Measurements from ENCODE around the gene PPTC7. TPM values are rescaled to one million over a fixed set of nuclear protein-coding genes. Genes with fewer than 3 reads are reported as not detected.
"Not testable (repeated sequence)": the region's sequence is repeated elsewhere in the genome, so short reads cannot be mapped to it uniquely, and the experiment has no call there.

PPTC7 gene
- 6.6 and 6.9 TPM in 2 replicates for total RNA-seq (2014; rRNA removed; shearing (Covaris generic))

- H3K4me1 ChIP-seq: no peaks in the 10 kb centered on the region
- peak within 1 kb of the TSS; percentile 37 for H3K27ac ChIP-seq
- DNase-seq: peak; percentile 97 to 98
- no peaks in the 10 kb centered on the region for H3K9me3 ChIP-seq (replicated peaks)
- H3K4me3 ChIP-seq: peak within 1 kb of the TSS; percentile 85
- 0 out of 2 replicates have a peak, but pooled peaks cover 3% of the 10 kb centered on the region for H3K36me3 ChIP-seq
- no peaks in the 10 kb centered on the region for H3K27me3 ChIP-seq
These were observed at the start of gene PPTC7 for GRCh38 chr12:110583137-110584059. PPTC7 (minus strand) TSS chr12:110583318; CDS start chr12:110583031, 287 bp downstream.

GRCh38 chr12:110627500-110628195 lies 44.5 kb upstream of the PPTC7 start:
- H3K9me3 ChIP-seq (replicated peaks): no peaks in the 10 kb centered on the region
- DNase-seq: no peak
- H3K27me3 ChIP-seq: no peaks in the 10 kb centered on the region

GRCh38 chr12:110622582-110622981 lies 39.5 kb upstream of the PPTC7 start:
- H3K27ac ChIP-seq: no peak overlapping the region
- no peaks in the 10 kb centered on the region for H3K4me1 ChIP-seq
- H3K36me3 ChIP-seq: no peaks in the 10 kb centered on the region
- H3K27me3 ChIP-seq: no peaks in the 10 kb centered on the region
- no peak overlapping the region for H3K4me3 ChIP-seq
- H3K9me3 ChIP-seq (replicated peaks): no peaks in the 10 kb centered on the region
- DNase-seq: no peak

More at GRCh38 chr12:110627500-110628195, 44.5 kb upstream of the PPTC7 start:
- Histone ChIP-seq H3K4me1 (no peaks in the 10 kb centered on the region), H3K27ac (no peak overlapping the region), H3K4me3 (no peak overlapping the region), H3K36me3 (no peaks in the 10 kb centered on the region)

- H3K36me3 ChIP-seq: no peaks in the 10 kb centered on the region
- no peak overlapping the region for H3K4me3 ChIP-seq
- no peaks in the 10 kb centered on the region for H3K9me3 ChIP-seq (replicated peaks)
- no peak for DNase-seq
- H3K27me3 ChIP-seq: no peaks in the 10 kb centered on the region
- H3K27ac ChIP-seq: no peak overlapping the region
- H3K4me1 ChIP-seq: no peaks in the 10 kb centered on the region
These were observed 36.4 kb upstream of the PPTC7 start for GRCh38 chr12:110619534-110619953.

GRCh38 chr12:110616471-110617115 lies 33.5 kb upstream of the PPTC7 start:
- H3K27me3 ChIP-seq: no peaks in the 10 kb centered on the region
- no peaks in the 10 kb centered on the region for H3K4me1 ChIP-seq
- no peak for DNase-seq
- no peak overlapping the region for H3K4me3 ChIP-seq
- no peak overlapping the region for H3K27ac ChIP-seq
- H3K9me3 ChIP-seq (replicated peaks): no peaks in the 10 kb centered on the region
- no peaks in the 10 kb centered on the region for H3K36me3 ChIP-seq

GRCh38 chr12:110615171-110615570 lies 32.1 kb upstream of the PPTC7 start:
- Histone ChIP-seq H3K27ac (no peak overlapping the region), H3K9me3 (replicated peaks) (no peaks in the 10 kb centered on the region), H3K27me3 (no peaks in the 10 kb centered on the region), H3K4me3 (no peak overlapping the region), H3K36me3 (no peaks in the 10 kb centered on the region), H3K4me1 (no peaks in the 10 kb centered on the region)
- no peak for DNase-seq

GRCh38 chr12:110613771-110614684 lies 30.9 kb upstream of the PPTC7 start, which contains the start of gene TCTN1:
TCTN1 (plus strand) TSS chr12:110614129; CDS start chr12:110614183, 54 bp downstream.
- Histone ChIP-seq H3K27me3 (no peaks in the 10 kb centered on the region), H3K4me1 (no peaks in the 10 kb centered on the region), H3K4me3 (peak within 1 kb of the TSS; percentile 63), H3K9me3 (replicated peaks) (no peaks in the 10 kb centered on the region), H3K27ac (peak within 1 kb of the TSS; percentile 3; the same call in 1 of the 2 replicates), H3K36me3 (no peaks in the 10 kb centered on the region)
- peak; percentile 92 to 95 for DNase-seq

- Histone ChIP-seq H3K4me1 (no peaks in the 10 kb centered on the region), H3K27ac (no peak overlapping the region), H3K36me3 (no peaks in the 10 kb centered on the region), H3K9me3 (replicated peaks) (no peaks in the 10 kb centered on the region), H3K4me3 (peak overlapping the region; percentile 63), H3K27me3 (no peaks in the 10 kb centered on the region)
- no peak for DNase-seq
These were observed 30.1 kb upstream of the PPTC7 start for GRCh38 chr12:110613071-110613770.

GRCh38 chr12:110606253-110606611 lies 23.1 kb upstream of the PPTC7 start:
- Histone ChIP-seq H3K36me3 (no peaks in the 10 kb centered on the region), H3K4me3 (no peak overlapping the region), H3K27ac (no peak overlapping the region), H3K27me3 (no peaks in the 10 kb centered on the region), H3K4me1 (no peaks in the 10 kb centered on the region), H3K9me3 (replicated peaks) (no peaks in the 10 kb centered on the region)
- DNase-seq: no peak

- H3K27ac ChIP-seq; H3K9me3 ChIP-seq (replicated peaks); H3K27me3 ChIP-seq; H3K4me1 ChIP-seq; H3K36me3 ChIP-seq; H3K4me3 ChIP-seq: not testable (repeated sequence)
- DNase-seq: peak; percentile 43 to 72
These were observed 19.1 kb upstream of the PPTC7 start for GRCh38 chr12:110602085-110602814.

- no peak overlapping the region for H3K27ac ChIP-seq
- H3K27me3 ChIP-seq: no peaks in the 10 kb centered on the region
- no peaks in the 10 kb centered on the region for H3K36me3 ChIP-seq
- H3K4me3 ChIP-seq: no peak overlapping the region
- H3K9me3 ChIP-seq (replicated peaks): no peaks in the 10 kb centered on the region
- DNase-seq: peak in 1 of 2 experiments; percentile 42
- H3K4me1 ChIP-seq: no peaks in the 10 kb centered on the region
These were observed 17.1 kb upstream of the PPTC7 start for GRCh38 chr12:110600254-110600653.

- DNase-seq: no peak
- H3K4me3 ChIP-seq: no peak overlapping the region
- H3K27me3 ChIP-seq: no peaks in the 10 kb centered on the region
- H3K36me3 ChIP-seq: no peaks in the 10 kb centered on the region
- H3K9me3 ChIP-seq (replicated peaks): no peaks in the 10 kb centered on the region
- no peak overlapping the region for H3K27ac ChIP-seq
- H3K4me1 ChIP-seq: no peaks in the 10 kb centered on the region
These were observed 16.2 kb upstream of the PPTC7 start for GRCh38 chr12:110599334-110599733.

- Histone ChIP-seq H3K36me3 (no peaks in the 10 kb centered on the region), H3K9me3 (replicated peaks) (no peaks in the 10 kb centered on the region), H3K27me3 (no peaks in the 10 kb centered on the region), H3K4me1 (no peaks in the 10 kb centered on the region), H3K4me3 (no peak overlapping the region), H3K27ac (no peak overlapping the region)
- DNase-seq: no peak
These were observed 14.8 kb upstream of the PPTC7 start for GRCh38 chr12:110597885-110598284.
